ENCODE measurements around the gene WFIKKN2. TPM values are rescaled to one million over a fixed set of nuclear protein-coding genes. Genes with fewer than 3 reads are reported as not detected.

Gene WFIKKN2
- total and polyA plus RNA-seq, 2 of the 13 experiments (the other 11 are each of a cell fraction or from before 2014, with no cell fraction given), result not detected

DNA sequence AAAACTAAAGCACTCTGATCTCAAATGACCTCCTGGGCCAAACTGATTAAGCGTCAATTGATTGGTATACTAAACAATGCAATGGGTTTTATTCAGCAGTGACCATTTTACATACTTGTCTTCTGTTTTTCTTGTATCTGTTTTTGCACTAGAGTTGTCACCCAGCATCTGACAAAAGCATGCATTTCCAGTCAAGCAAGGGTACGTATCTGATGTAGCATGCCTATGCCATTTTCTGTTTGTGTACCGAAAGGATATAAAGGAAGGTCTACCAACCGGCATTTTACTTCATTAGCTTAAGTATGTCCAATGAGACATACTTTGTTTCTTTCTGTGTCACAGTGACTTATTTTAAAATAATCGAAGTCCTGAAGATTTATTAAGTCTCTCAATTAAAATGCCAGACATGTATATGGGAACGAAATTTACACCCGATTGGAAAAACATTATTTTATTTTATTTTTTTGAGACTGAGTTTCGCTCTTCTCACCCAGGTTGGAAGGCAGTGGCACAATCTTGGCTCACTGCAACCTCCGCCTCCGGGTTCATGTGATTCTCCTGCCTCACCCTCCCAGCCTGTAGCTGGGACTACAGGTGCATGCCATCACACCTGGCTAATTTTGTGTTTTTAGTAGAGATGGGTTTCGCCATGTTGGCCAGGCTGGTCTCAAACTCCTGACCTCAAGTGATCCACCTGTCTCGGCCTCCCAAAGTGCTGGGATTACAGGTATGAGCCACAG, 23.3 kb downstream of the WFIKKN2 start:
- 94% methylated on average over 12 of the region's 12 CpGs for WGBS (ENCODE audit: low lambda C conversion rate)
- Histone ChIP-seq H3K9me3 (ENCODE audit: low read length) (no peaks in the 10 kb centered on the region), H3K36me3 (replicated peaks in 1 of 2; ENCODE audit: control insufficient read depth in 1 of 2, insufficient read depth in 2 of 2, low read length in 2 of 2) (peaks cover 5 to 16% of the 10 kb centered on the region in 2 experiments; a peak in 4 of 5 replicates), H3K79me2 (ENCODE audit: insufficient read depth, low read length) (peaks cover 21% of the 10 kb centered on the region), H4K20me1 (ENCODE audit: insufficient read depth, low read length) (peaks cover 23% of the 10 kb centered on the region), H3K4me1 (ENCODE audit: insufficient read depth, low read length) (peaks cover 76% of the 10 kb centered on the region), H3K4me2 (ENCODE audit: low read depth, low read length) (no peak overlapping the region), H3K27ac (ENCODE audit: extremely low read length, insufficient read depth, low read length) (no peak overlapping the region), H3K27me3 (ENCODE audit: control insufficient read depth in 1 of 2, insufficient read depth in 2 of 2, low read length in 2 of 2) (no peaks in the 10 kb centered on the region), H3K9ac (ENCODE audit: insufficient read depth, low read depth, low read length) (no peak overlapping the region), H2AFZ (ENCODE audit: low read length) (no peak overlapping the region), H3K4me3 (replicated peaks in 1 of 3; ENCODE audit: insufficient read depth in 1 of 3, low read depth in 2 of 3, low read length in 3 of 3) (no peak overlapping the region)
- CTCF ChIA-PET (ENCODE audit: low intra/inter-chr PET ratio, low total read pairs), result no interaction called here
- BruUV-seq (replicated peaks), result no TSS peak
- FAIRE-seq (no peak), ATAC-seq (no peak), DNase-seq (ENCODE audit: low spot score) (no peak)
- POLR2A ChIA-PET, result interaction anchor here (1.1 to 10.6 kb wide), 3 partner anchors 6 to 86 kb away, joined by 4 to 510 read pairs (median 333); partner anchors contain the start of gene TOB1
- TF ChIP-seq ERF (CRISPR knock-in tag; IDR thresholded peaks at IDR 0.05) (no peak), NFRKB (IDR thresholded peaks at IDR 0.05) (no peak), MYC (CRISPR knock-in tag; IDR thresholded peaks at IDR 0.05; ENCODE audit: borderline replicate concordance) (no peak), GTF2F1 (IDR thresholded peaks at IDR 0.05; ENCODE audit: low read length) (no peak), ZMAT3 (CRISPR knock-in tag; conservative IDR thresholded peaks at IDR 0.05) (no peak), BRCA1 (CRISPR knock-in tag; IDR thresholded peaks at IDR 0.05) (no peak), ZSCAN22 (CRISPR knock-in tag; IDR thresholded peaks at IDR 0.05) (no peak), PHF8 (CRISPR knock-in tag; IDR thresholded peaks at IDR 0.05) (no peak), ZNF282 (IDR thresholded peaks at IDR 0.05; ENCODE audit: partially characterized antibody) (no peak), ATF7-NPFF (CRISPR knock-in tag; IDR thresholded peaks at IDR 0.05; ENCODE audit: low read depth) (no peak), ZNF883 (CRISPR knock-in tag; IDR thresholded peaks at IDR 0.05; ENCODE audit: not compliant biosample characterization) (no peak), ZNF337 (CRISPR knock-in tag; IDR thresholded peaks at IDR 0.05; ENCODE audit: borderline replicate concordance, low read depth) (no peak), ZNF138 (CRISPR knock-in tag; IDR thresholded peaks at IDR 0.05; ENCODE audit: low read depth) (no peak), ZNF597 (CRISPR knock-in tag; IDR thresholded peaks at IDR 0.05) (no peak), ETS1 (CRISPR knock-in tag; IDR thresholded peaks at IDR 0.05) (no peak)
- TF ChIP-seq, protein P1, sequence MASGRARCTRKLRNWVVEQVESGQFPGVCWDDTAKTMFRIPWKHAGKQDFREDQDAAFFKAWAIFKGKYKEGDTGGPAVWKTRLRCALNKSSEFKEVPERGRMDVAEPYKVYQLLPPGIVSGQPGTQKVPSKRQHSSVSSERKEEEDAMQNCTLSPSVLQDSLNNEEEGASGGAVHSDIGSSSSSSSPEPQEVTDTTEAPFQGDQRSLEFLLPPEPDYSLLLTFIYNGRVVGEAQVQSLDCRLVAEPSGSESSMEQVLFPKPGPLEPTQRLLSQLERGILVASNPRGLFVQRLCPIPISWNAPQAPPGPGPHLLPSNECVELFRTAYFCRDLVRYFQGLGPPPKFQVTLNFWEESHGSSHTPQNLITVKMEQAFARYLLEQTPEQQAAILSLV (CRISPR knock-in tag; IDR thresholded peaks at IDR 0.05; ENCODE audit: borderline replicate concordance), result no peak
- TF ChIP-seq, protein P2, sequence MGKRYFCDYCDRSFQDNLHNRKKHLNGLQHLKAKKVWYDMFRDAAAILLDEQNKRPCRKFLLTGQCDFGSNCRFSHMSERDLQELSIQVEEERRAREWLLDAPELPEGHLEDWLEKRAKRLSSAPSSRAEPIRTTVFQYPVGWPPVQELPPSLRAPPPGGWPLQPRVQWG (CRISPR knock-in tag; IDR thresholded peaks at IDR 0.05; ENCODE audit: borderline replicate concordance, low read depth), result no peak
- in situ Hi-C loops (cut with HindIII; ENCODE audit: extremely low pct_ligation_motif_present, low pct_unique_long_range_greater_than_20kb) (no loop called here), intact Hi-C loops (cut with micrococcal nuclease; ENCODE audit: unreplicated experiment) (no loop called here)
